ENCODE measurements around the gene FARSB.
"Not testable (repeated sequence)": the region's sequence is repeated elsewhere in the genome, so short reads cannot be mapped to it uniquely, and the experiment has no call there.

The FARSB gene

DNA sequence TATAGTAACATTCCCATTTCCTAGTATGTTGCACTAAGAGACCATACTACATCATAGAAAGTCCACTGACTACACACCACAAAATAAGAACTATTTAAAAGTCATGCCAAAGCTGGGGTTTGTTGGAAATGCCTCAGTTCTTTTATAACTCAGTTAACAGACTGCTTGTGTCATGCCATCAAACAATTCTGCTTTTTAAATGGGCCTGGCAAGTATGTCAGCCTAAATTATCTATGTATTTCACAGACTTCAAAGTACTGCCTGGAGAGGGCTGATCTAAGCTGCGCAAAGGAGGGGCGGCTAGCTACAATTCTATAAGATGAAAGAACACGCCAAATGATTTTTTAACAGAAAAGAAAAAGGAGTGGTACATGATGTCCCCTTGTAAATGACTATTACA lies 49.6 kb downstream of the FARSB start:
- Histone ChIP-seq H3K36me3 (ENCODE audit: control insufficient read depth, insufficient read depth, low read length) (peaks cover 45% of the 10 kb centered on the region), H3K27me3 (ENCODE audit: control insufficient read depth, insufficient read depth, low read length) (no peaks in the 10 kb centered on the region), H3K27ac (ENCODE audit: low read depth, low read length) (no peak overlapping the region), H3K9ac (ENCODE audit: low read depth, low read length) (no peak overlapping the region), H3K9me3 (ENCODE audit: control insufficient read depth, insufficient read depth, low read length) (no peaks in the 10 kb centered on the region), H3K4me1 (ENCODE audit: control insufficient read depth, insufficient read depth, low read length) (no peaks in the 10 kb centered on the region), H3K4me3 (ENCODE audit: low read depth, low read length) (no peak overlapping the region)

DNA sequence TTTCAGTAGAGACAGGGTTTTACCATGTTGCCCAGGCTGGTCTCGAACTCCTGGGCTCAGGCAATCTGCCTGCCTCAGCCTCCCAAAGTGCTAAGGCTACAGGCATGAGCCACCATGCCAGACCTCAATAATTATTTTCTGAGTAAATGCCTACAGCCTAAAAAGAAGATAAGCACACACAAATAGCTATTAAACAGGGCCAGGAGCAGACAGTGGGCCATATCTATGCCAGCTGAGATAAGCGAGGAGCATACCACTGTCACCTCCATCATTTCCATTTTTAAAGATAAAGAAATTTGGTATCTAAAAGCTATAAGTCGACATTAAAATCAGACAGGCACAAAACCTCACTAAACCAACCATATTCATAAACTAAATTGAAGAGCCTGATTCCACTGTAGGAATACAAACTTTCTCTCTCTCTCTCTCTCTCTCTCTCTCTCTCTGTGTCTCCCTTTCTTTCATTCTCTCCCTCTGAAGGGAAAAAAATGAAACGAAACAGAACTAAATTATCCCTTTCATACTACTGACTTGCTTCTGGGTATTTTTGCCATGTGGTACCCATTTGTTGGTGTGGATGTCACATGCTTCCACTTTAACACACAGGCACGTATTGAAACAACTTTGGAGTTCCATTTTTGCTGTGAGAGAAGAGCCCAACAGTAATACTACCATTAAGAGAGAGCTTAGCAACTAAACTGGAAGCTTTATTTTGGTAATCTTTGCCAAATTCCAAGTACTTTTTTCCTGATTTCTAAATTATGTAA lies 51.0 kb downstream of the FARSB start:
- H3K4me1 ChIP-seq (ENCODE audit: control insufficient read depth, insufficient read depth, low read length) = no peaks in the 10 kb centered on the region
- H3K9ac ChIP-seq (ENCODE audit: low read depth, low read length) = no peak overlapping the region
- H3K27me3 ChIP-seq (ENCODE audit: control insufficient read depth, insufficient read depth, low read length) = no peaks in the 10 kb centered on the region
- no peak overlapping the region for H3K4me3 ChIP-seq (ENCODE audit: low read depth, low read length)
- H3K27ac ChIP-seq (ENCODE audit: low read depth, low read length) = no peak overlapping the region
- no peaks in the 10 kb centered on the region for H3K9me3 ChIP-seq (ENCODE audit: control insufficient read depth, insufficient read depth, low read length)
- peaks cover 37% of the 10 kb centered on the region for H3K36me3 ChIP-seq (ENCODE audit: control insufficient read depth, insufficient read depth, low read length)

DNA sequence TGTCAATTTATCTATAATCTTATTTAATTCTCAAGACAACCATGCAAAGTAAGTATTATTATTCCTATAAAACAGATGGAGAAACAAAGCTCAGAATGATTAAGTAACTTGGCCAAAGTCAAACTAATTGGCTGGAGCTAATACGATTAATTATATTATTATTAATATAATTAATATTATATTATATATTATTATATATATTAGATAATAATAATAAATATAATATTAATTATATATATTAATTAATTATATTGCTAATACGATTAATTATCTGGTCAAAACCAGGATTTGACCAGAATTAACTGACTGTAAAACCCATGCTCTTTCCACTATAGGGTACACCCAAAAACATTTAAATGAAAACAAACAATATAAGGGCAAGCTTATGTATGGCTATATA lies 52.4 kb downstream of the FARSB start:
- H3K4me3 ChIP-seq (ENCODE audit: low read depth, low read length) = no peak overlapping the region
- H3K27ac ChIP-seq (ENCODE audit: low read depth, low read length) = no peak overlapping the region
- no peaks in the 10 kb centered on the region for H3K27me3 ChIP-seq (ENCODE audit: control insufficient read depth, insufficient read depth, low read length)
- no peaks in the 10 kb centered on the region for H3K9me3 ChIP-seq (ENCODE audit: control insufficient read depth, insufficient read depth, low read length)
- peaks cover 37% of the 10 kb centered on the region for H3K36me3 ChIP-seq (ENCODE audit: control insufficient read depth, insufficient read depth, low read length)
- H3K4me1 ChIP-seq (ENCODE audit: control insufficient read depth, insufficient read depth, low read length) = no peaks in the 10 kb centered on the region
- H3K9ac ChIP-seq (ENCODE audit: low read depth, low read length) = no peak overlapping the region

DNA sequence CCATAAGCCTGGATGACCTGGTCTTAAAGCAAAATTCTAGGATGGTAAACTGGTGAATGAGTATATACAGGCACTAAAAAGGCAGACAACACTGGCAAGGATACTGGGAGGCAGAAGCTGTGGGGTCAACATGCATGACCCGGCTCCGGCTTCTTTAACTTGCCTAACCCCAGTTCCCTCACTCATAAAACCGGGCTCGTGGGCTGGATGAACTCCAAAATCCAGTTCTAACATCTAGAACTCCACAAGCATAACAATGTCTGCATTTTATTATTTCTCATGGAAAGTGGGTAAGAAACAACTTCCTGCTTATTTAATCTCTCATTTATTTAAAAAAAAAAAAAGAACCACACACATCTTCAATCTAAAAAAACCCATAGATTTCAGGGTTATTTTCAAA lies 57.3 kb downstream of the FARSB start:
- H3K27ac ChIP-seq (ENCODE audit: low read depth, low read length) = no peak overlapping the region
- H3K9ac ChIP-seq (ENCODE audit: low read depth, low read length) = no peak overlapping the region
- H3K4me3 ChIP-seq (ENCODE audit: low read depth, low read length) = no peak overlapping the region
- no peaks in the 10 kb centered on the region for H3K4me1 ChIP-seq (ENCODE audit: control insufficient read depth, insufficient read depth, low read length)
- H3K9me3 ChIP-seq (ENCODE audit: control insufficient read depth, insufficient read depth, low read length) = no peaks in the 10 kb centered on the region
- peaks cover 53% of the 10 kb centered on the region for H3K36me3 ChIP-seq (ENCODE audit: control insufficient read depth, insufficient read depth, low read length)
- H3K27me3 ChIP-seq (ENCODE audit: control insufficient read depth, insufficient read depth, low read length) = no peaks in the 10 kb centered on the region

DNA sequence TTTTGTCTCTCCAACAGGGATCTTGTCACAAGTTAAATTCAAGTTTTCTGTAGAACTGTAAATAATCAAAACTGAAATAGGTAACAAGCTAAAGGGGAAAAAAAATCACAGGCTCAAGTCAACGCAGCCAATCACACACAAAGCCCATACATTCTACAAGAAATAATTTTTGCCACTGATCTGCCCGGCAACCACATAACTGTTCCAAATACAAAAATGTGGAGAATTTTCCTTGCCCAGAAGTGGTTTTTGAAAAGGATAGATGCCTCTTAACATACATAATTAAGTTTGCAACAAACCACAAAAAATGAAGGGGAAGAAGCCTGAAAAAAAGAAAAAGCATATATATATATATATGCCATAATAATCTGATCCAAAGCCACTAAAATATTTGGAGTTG lies 60.3 kb downstream of the FARSB start:
- Histone ChIP-seq H3K9me3 (ENCODE audit: control insufficient read depth, insufficient read depth, low read length) (no peaks in the 10 kb centered on the region; the same call in 1 of the 2 replicates), H3K36me3 (ENCODE audit: control insufficient read depth, insufficient read depth, low read length) (peaks cover 72% of the 10 kb centered on the region), H3K4me1 (ENCODE audit: control insufficient read depth, insufficient read depth, low read length) (no peaks in the 10 kb centered on the region), H3K27ac (ENCODE audit: low read depth, low read length) (no peak overlapping the region), H3K4me3 (ENCODE audit: low read depth, low read length) (no peak overlapping the region), H3K27me3 (ENCODE audit: control insufficient read depth, insufficient read depth, low read length) (no peaks in the 10 kb centered on the region), H3K9ac (ENCODE audit: low read depth, low read length) (no peak overlapping the region)

DNA sequence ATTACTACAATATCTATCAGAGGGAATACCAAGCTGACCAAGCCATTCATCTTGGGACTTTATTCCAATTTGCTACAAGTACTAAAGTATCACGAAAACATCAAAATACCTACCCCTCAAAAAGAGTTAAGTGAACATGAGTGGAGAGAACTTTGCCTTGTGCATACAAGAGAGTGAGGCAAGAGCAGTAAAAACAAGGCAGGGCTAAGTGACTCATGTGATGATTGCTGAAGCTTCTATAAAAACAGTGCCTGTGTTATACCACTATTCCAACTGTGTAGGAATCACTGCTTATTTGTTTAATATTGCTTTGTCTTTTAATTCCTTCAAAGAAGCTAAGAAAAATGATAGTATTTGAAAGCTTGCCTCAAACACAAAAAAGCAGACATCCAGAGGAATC lies 61.2 kb downstream of the FARSB start:
- Histone ChIP-seq H3K36me3 (ENCODE audit: control insufficient read depth, insufficient read depth, low read length) (peaks cover 68% of the 10 kb centered on the region), H3K4me3 (ENCODE audit: low read depth, low read length) (no peak overlapping the region), H3K9me3 (ENCODE audit: control insufficient read depth, insufficient read depth, low read length) (no peaks in the 10 kb centered on the region; the same call in 1 of the 2 replicates), H3K27ac (ENCODE audit: low read depth, low read length) (no peak overlapping the region), H3K4me1 (ENCODE audit: control insufficient read depth, insufficient read depth, low read length) (no peaks in the 10 kb centered on the region), H3K27me3 (ENCODE audit: control insufficient read depth, insufficient read depth, low read length) (no peaks in the 10 kb centered on the region), H3K9ac (ENCODE audit: low read depth, low read length) (no peak overlapping the region)

DNA sequence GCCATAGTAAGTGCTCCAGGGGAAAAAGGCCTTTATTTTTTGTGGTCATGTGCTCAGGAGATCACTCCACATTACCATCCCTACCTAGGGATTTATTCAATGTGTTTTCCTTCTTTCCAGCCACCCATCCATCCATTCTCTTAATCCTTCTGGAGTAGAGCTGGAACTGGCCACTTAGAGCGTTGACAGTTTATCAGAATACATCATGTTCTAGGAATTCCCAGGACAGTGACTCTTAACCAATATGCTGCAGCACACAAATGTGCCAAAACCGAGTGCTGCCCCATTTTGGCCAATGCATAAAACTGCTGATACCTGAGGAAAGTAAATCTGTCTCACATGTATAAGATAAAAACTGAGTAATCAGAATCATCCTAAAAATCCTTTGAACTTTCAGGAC lies 63.7 kb downstream of the FARSB start:
- Histone ChIP-seq H3K27ac (ENCODE audit: low read depth, low read length) (no peak overlapping the region), H3K27me3 (ENCODE audit: control insufficient read depth, insufficient read depth, low read length) (no peaks in the 10 kb centered on the region), H3K9me3 (ENCODE audit: control insufficient read depth, insufficient read depth, low read length) (no peaks in the 10 kb centered on the region; the same call in 1 of the 2 replicates), H3K4me1 (ENCODE audit: control insufficient read depth, insufficient read depth, low read length) (no peaks in the 10 kb centered on the region), H3K36me3 (ENCODE audit: control insufficient read depth, insufficient read depth, low read length) (peaks cover 47% of the 10 kb centered on the region), H3K4me3 (ENCODE audit: low read depth, low read length) (no peak overlapping the region), H3K9ac (ENCODE audit: low read depth, low read length) (no peak overlapping the region)

DNA sequence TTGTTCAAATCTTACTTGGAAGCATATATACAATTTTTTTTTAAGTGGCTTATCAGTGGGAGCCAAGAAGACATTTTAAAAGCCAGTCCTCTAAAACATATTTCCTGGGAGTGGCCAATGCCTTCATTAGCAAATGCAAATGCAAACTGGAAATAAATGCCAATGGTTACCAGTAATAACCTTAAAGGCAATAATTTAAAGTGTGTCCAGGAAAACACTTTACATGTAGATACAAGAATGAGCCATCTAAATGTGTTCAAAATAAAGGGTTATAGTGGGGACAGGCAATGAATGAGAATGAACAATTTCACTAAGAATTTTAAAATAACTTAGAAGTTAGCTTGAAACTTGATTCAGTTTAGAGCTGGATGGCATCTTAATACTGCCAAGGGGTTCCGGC lies 64.2 kb downstream of the FARSB start:
- Histone ChIP-seq H3K9ac (ENCODE audit: low read depth, low read length) (no peak overlapping the region), H3K4me1 (ENCODE audit: control insufficient read depth, insufficient read depth, low read length) (no peaks in the 10 kb centered on the region), H3K36me3 (ENCODE audit: control insufficient read depth, insufficient read depth, low read length) (peaks cover 42% of the 10 kb centered on the region), H3K27me3 (ENCODE audit: control insufficient read depth, insufficient read depth, low read length) (no peaks in the 10 kb centered on the region), H3K4me3 (ENCODE audit: low read depth, low read length) (no peak overlapping the region), H3K9me3 (ENCODE audit: control insufficient read depth, insufficient read depth, low read length) (no peaks in the 10 kb centered on the region; the same call in 1 of the 2 replicates), H3K27ac (ENCODE audit: low read depth, low read length) (no peak overlapping the region)

DNA sequence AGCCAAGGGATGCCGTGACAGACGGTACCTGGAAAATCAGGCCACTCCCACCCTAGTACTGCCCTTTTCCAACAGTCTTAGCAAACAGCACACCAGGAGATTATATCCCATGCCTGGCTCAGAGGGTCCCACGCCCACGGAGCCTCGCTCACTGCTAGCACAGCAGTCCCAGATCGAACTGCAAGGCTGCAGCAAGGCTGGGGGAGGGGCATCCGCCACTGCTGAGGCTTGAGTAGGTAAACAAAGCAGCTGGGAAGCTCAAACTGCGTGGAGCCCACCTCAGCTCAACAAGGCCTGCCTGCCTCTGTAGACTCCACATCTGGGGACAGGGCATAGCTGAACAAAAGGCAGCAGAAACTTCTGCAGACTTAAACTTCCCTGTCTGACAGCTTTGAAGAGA lies 71.3 kb downstream of the FARSB start:
- H3K27me3 ChIP-seq (ENCODE audit: control insufficient read depth, insufficient read depth, low read length); H3K9ac ChIP-seq (ENCODE audit: low read depth, low read length); H3K27ac ChIP-seq (ENCODE audit: low read depth, low read length); H3K9me3 ChIP-seq (ENCODE audit: control insufficient read depth, insufficient read depth, low read length); H3K4me3 ChIP-seq (ENCODE audit: low read depth, low read length); H3K36me3 ChIP-seq (ENCODE audit: control insufficient read depth, insufficient read depth, low read length); H3K4me1 ChIP-seq (ENCODE audit: control insufficient read depth, insufficient read depth, low read length): not testable (repeated sequence)

DNA sequence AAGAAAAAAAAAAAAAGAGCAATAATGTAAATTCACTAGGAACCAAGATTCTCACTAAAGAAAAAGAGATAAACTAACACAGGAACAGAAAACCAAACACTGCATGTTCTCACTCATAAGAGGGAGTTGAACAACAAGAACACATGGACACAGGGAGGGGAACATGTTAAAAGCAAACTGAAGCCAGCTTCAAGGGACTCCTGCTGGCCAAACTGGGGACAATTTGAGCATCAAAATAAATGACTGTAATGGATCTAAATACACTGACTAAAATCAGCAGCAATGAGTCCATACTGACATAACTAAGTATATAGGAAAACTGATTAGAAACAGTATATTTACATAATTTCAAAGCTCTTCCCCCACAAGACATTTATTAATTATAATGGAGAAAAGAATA lies 73.0 kb downstream of the FARSB start:
- H3K27me3 ChIP-seq (ENCODE audit: control insufficient read depth, insufficient read depth, low read length) = no peaks in the 10 kb centered on the region
- H3K9me3 ChIP-seq (ENCODE audit: control insufficient read depth, insufficient read depth, low read length) = peaks cover 5% of the 10 kb centered on the region; the same call in 1 of the 2 replicates
- H3K4me3 ChIP-seq (ENCODE audit: low read depth, low read length) = no peak overlapping the region
- H3K27ac ChIP-seq (ENCODE audit: low read depth, low read length) = no peak overlapping the region
- H3K4me1 ChIP-seq (ENCODE audit: control insufficient read depth, insufficient read depth, low read length) = no peaks in the 10 kb centered on the region
- H3K9ac ChIP-seq (ENCODE audit: low read depth, low read length) = no peak overlapping the region
- H3K36me3 ChIP-seq (ENCODE audit: control insufficient read depth, insufficient read depth, low read length) = peaks cover 4% of the 10 kb centered on the region; the same call in 1 of the 2 replicates

DNA sequence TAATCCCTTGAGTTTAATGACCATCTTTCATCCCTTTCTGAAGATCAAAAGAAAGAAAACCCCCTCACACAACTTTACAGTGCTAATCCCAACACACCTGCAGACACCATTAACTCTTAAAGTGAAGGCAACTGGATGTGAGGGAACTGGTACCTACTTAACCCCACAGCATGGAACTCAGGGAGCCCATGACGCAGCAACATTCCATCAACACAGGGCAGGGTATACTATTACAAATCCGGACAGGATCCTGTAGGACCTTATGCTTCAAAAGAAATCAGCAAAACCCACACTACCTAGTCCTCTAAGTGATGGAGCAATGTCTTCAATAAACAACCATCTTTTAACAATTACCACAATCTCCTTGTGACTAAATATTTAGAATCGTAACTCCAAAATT lies 78.6 kb downstream of the FARSB start:
- Histone ChIP-seq H3K36me3 (ENCODE audit: control insufficient read depth, insufficient read depth, low read length) (peaks cover 4% of the 10 kb centered on the region), H3K9ac (ENCODE audit: low read depth, low read length) (no peak overlapping the region), H3K4me1 (ENCODE audit: control insufficient read depth, insufficient read depth, low read length) (no peaks in the 10 kb centered on the region; the same call in 1 of the 2 replicates), H3K4me3 (ENCODE audit: low read depth, low read length) (no peak overlapping the region), H3K27me3 (ENCODE audit: control insufficient read depth, insufficient read depth, low read length) (no peaks in the 10 kb centered on the region), H3K27ac (ENCODE audit: low read depth, low read length) (no peak overlapping the region), H3K9me3 (ENCODE audit: control insufficient read depth, insufficient read depth, low read length) (no peaks in the 10 kb centered on the region)
